ENCODE data around the gene PARP14. TPM values are rescaled to one million over a fixed set of nuclear protein-coding genes. Genes with fewer than 3 reads are reported as not detected.
"Not testable (repeated sequence)": the region's sequence is repeated elsewhere in the genome, so short reads cannot be mapped to it uniquely, and the experiment has no call there.

Gene PARP14
- polyA plus RNA-seq, 1 experiment = 29.3 TPM

DNA sequence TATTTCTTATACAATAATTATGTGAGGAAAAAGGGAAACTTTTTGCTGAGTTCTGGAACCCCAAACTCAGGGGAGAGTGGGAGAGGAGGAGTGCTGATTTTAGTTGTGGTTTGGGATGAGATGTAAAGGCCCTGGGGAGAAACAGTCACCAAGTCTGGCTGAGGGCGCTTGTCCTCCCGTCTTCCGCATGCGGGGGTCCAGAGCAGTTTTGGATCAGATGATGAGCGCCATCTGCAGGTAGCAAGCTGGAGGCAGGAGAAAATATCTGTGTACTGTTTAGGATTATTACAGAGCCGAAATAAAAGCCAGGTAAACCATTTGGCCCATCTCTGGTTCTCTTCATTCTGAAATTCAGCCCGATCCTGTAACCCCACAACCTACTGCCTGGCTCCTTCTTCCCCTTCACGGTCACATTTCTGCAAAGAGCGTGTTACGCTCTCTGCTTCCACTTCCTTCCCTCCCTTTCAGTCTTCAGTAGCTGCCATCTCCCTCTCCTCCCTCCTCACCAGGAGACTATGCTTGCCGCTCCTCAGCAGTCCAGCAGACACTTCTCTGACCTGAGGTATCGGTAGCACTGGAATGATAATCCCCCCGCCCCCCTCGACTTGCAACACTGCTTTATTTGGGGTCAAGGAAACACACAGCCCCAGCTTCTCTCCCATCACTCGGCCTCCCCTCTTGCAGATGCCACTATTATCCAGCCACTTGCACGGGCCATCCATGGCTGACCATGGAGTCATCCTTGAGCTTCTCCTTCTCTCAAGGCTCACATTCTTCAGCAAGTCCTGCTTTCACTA is 1.4 kb upstream of the PARP14 start:
- CTCF ChIA-PET = interaction anchor here (0.5 to 4.5 kb wide), 48 partner anchors 10 to 1133 kb away, joined by 3 to 129 read pairs (median 4); partner anchors contain the start of genes DTX3L, FAM162A, PARP9 and POLQ
- POLR2A ChIA-PET = interaction anchor here (1.0 to 1.2 kb wide), 2 partner anchors 113 to 115 kb away, joined by 3 to 4 read pairs; partner anchors contain the start of genes DTX3L and PARP9
- Histone ChIP-seq H3K9me3 (ENCODE audit: control insufficient read depth, insufficient read depth, low read length) (no peaks in the 10 kb centered on the region; the same call in 1 of the 2 replicates), H3K4me3 (ENCODE audit: low read depth, low read length) (peak overlapping the region; percentile 43), H3K27me3 (ENCODE audit: control insufficient read depth, insufficient read depth, low read length) (no peaks in the 10 kb centered on the region), H3K27ac (ENCODE audit: low read depth, low read length) (peak overlapping the region; percentile 34)
- DNase-seq (ENCODE audit: low read depth, low spot score) = peak; percentile 55
- TF ChIP-seq, protein P1, sequence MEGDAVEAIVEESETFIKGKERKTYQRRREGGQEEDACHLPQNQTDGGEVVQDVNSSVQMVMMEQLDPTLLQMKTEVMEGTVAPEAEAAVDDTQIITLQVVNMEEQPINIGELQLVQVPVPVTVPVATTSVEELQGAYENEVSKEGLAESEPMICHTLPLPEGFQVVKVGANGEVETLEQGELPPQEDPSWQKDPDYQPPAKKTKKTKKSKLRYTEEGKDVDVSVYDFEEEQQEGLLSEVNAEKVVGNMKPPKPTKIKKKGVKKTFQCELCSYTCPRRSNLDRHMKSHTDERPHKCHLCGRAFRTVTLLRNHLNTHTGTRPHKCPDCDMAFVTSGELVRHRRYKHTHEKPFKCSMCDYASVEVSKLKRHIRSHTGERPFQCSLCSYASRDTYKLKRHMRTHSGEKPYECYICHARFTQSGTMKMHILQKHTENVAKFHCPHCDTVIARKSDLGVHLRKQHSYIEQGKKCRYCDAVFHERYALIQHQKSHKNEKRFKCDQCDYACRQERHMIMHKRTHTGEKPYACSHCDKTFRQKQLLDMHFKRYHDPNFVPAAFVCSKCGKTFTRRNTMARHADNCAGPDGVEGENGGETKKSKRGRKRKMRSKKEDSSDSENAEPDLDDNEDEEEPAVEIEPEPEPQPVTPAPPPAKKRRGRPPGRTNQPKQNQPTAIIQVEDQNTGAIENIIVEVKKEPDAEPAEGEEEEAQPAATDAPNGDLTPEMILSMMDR (IDR thresholded peaks at IDR 0.05; ENCODE audit: low read depth, low read length) = peak; percentile 87

DNA sequence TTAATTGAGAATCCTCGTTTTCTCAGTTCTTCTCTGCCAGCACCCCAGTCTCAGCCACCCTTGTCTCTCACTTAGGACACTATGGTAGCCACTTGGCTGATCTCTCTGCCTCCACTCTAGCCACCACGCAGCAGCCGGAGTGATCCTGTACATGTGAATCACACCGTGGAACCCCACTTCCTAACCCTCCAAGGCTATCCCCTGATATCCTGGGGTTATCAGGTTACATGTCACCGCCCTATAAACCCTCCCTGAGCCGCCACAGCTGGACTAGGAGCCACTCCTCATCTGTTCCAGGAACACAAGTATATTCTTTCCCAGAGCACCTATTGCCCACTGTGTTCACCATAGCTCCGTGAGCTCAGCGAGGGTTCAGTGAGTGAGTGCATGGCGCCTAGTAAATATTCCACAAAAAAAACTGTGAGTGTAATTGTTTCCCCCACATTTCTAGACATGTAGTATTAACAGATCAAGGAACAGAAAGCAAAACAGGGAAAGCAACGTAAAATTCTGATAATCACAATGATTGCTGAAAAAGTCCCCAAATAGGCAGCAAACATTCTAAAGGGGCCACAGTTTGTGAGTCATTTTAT is 661 bp upstream of the PARP14 start:
- Histone ChIP-seq H3K27me3 (ENCODE audit: control insufficient read depth, insufficient read depth, low read length) (no peaks in the 10 kb centered on the region), H3K9me3 (ENCODE audit: control insufficient read depth, insufficient read depth, low read length) (no peaks in the 10 kb centered on the region; the same call in 1 of the 2 replicates), H3K27ac (ENCODE audit: low read depth, low read length) (peak overlapping the region; percentile 87), H3K4me3 (ENCODE audit: low read depth, low read length) (peak overlapping the region; percentile 82)
- POLR2A ChIA-PET = interaction anchor here (0.6 to 1.2 kb wide), 2 partner anchors 116 to 217 kb away, joined by 3 to 4 read pairs; partner anchors contain the start of genes DTX3L and PARP9
- no peak for DNase-seq (ENCODE audit: low read depth, low spot score)
- CTCF ChIA-PET = interaction anchor here (0.5 to 4.5 kb wide), 35 partner anchors 11 to 1134 kb away, joined by 3 to 129 read pairs (median 5); partner anchors contain the start of genes DTX3L, FAM162A, PARP9 and POLQ
- TF ChIP-seq, protein P1 (IDR thresholded peaks at IDR 0.05; ENCODE audit: low read depth, low read length) = no peak

DNA sequence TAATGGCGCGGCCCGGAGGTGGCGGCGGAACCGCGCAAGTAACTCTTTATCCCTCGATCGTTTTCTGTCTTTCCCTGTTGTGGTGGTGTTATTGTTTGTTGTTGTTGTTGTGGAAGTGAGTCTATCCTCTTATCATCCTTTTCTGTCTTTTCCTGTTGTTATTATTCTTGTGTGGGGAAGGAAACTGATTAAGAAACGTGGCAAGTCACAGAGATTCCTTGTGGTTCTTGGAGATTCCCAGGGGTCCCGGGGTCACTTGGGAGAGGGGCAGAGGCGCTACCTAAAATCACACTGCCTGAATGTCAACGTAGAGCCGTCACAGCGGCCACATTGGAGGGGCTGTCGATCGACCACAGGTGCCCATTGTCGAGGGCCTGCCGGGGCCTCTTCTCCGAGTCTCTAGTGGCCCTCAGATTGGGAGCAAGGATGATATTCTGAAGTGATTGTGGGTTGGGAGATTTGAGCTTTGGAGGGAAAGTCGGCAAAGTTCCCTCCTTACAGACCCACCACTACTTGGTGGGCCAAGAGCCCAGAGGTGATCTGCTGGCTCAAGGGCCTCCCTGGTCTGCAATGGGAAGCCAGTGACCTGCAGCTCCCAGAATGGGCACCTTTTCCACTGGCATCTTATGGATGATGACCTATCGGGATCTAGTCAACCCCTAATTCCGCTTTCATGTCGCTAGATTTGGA is 790 bp downstream of the PARP14 start:
- no peak for DNase-seq (ENCODE audit: low read depth, low spot score)

DNA sequence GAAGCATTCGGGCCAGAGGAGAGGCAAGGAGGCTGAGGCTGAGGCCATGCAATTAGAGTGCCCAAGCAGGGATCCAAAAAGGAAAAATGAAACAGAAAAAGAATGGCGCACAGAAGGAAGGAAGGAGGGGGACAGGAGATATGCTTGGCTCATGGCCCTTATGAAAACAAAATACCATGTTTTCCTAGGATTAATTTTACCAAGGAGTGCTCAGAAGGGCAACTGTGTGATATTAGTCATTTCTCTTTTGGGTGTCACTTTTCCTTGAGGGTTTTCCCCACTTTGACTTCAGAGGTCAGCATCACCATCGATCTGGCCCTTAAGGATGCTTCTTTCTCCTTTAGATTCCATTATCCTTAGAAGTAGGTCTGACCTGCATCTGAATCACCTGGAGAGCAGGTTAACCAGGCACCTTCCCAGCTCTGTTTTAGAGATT is 1.4 kb downstream of the PARP14 start:
- Histone ChIP-seq H3K4me3 (ENCODE audit: low read depth, low read length) (peak overlapping the region; percentile 82), H3K27ac (ENCODE audit: low read depth, low read length) (no peak overlapping the region), H3K27me3 (ENCODE audit: control insufficient read depth, insufficient read depth, low read length) (no peaks in the 10 kb centered on the region), H3K9me3 (ENCODE audit: control insufficient read depth, insufficient read depth, low read length) (no peaks in the 10 kb centered on the region; the same call in 1 of the 2 replicates)
- ChIA-PET CTCF (interaction anchor here (0.8 kb wide), 1 partner anchor 120 kb away, joined by 3 read pairs; no protein-coding TSS in a partner anchor), POLR2A (interaction anchor here (0.6 kb wide), 1 partner anchor 143 kb away, joined by 4 read pairs; no protein-coding TSS in a partner anchor)
- DNase-seq (ENCODE audit: low read depth, low spot score) = no peak
- TF ChIP-seq, protein P1 (IDR thresholded peaks at IDR 0.05; ENCODE audit: low read depth, low read length) = no peak

More for the DNA sequence above, 790 bp downstream of the PARP14 start:
- Histone ChIP-seq H3K27me3 (ENCODE audit: control insufficient read depth, insufficient read depth, low read length) (no peaks in the 10 kb centered on the region), H3K4me3 (ENCODE audit: low read depth, low read length) (peak overlapping the region; percentile 82), H3K27ac (ENCODE audit: low read depth, low read length) (no peak overlapping the region), H3K9me3 (ENCODE audit: control insufficient read depth, insufficient read depth, low read length) (no peaks in the 10 kb centered on the region; the same call in 1 of the 2 replicates)
- ChIA-PET CTCF (interaction anchor here (0.8 kb wide), 1 partner anchor 120 kb away, joined by 3 read pairs; no protein-coding TSS in a partner anchor), POLR2A (interaction anchor here (0.6 kb wide), 1 partner anchor 143 kb away, joined by 4 read pairs; no protein-coding TSS in a partner anchor)
- TF ChIP-seq, protein P1 (IDR thresholded peaks at IDR 0.05; ENCODE audit: low read depth, low read length) = no peak

DNA sequence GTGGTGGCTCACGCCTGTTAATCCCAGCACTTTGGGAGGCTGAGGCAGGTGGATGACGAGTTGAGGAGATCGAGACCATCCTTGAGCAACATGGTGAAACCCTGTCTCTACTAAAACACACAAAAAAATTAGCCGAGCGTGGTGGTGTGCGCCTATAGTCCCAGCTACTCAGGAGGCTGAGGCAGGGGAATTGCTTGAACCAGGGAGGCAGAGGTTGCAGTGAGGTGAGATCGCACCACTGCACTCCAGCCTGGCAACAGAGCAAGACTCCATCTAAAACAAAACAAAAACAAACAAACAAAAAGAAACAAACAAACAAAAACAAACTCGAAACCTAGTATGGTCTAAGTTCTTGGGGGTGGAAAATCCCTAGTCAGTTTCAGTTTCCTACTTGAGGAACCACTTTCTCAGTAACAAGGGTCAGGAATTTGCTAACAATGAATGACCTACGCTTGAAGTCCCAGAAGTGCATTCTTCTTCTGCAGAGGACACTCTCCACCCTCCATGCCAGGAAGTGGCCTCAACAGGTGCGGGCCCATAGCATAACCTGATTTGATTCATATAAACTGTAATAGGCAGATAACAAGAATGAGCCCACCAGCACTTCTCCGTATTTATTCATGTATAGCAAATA is 2.3 kb downstream of the PARP14 start:
- H3K27me3 ChIP-seq (ENCODE audit: control insufficient read depth, insufficient read depth, low read length); H3K4me3 ChIP-seq (ENCODE audit: low read depth, low read length); CTCF ChIA-PET; POLR2A ChIA-PET; DNase-seq (ENCODE audit: low read depth, low spot score); H3K9me3 ChIP-seq (ENCODE audit: control insufficient read depth, insufficient read depth, low read length); H3K27ac ChIP-seq (ENCODE audit: low read depth, low read length): not testable (repeated sequence)
